ENCODE results near the gene TMEFF2. TPM values are rescaled to one million over a fixed set of nuclear protein-coding genes. Genes with fewer than 3 reads are reported as not detected.
"Not testable (repeated sequence)": the region's sequence is repeated elsewhere in the genome, so short reads cannot be mapped to it uniquely, and the experiment has no call there.

The TMEFF2 gene
- total RNA-seq, 8 experiments from 2014 or later = 0.35 to 15.8 (median 11.9) TPM

DNA sequence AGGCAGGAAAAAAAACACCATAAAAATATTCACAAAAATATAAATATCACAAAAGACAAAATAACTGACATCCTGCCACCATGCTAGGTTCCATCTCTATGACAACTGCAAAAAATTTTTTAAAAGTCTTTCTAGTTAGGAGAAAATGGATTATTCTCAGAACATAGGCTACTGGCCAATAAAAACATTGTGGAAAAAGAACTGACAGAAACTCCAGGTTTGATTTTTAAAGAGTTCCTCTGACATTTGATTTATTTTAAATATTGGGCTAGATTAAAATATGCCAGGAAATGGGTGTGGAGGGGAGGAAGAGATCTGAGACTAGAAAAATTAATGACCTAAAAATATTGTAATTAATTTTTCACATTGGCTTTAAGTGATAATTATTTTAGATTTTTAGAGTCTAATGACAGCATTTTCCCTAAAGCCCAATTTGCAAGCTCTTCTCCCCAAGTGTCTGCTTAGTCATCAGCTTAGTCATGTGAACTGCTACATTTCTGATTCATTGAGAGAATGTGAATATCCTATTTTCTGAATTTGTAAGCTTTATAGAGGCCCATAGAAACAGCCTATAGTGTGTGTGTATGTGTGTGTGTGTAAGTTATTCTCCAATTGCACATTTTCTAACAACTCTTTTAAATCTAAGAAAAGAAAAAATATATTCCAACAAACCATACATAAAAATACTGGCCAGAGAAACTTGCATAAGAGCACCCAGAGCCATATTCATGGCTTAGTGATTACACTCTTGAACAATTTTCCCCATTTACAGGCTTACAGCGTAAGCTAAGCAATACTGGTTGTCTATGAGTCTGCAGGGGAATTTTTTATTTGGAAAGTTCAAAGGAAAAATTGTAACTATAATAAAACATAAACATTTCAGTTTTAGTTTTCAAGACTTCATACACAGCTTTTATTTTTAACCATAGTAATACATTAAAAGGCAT, 48.4 kb downstream of the TMEFF2 start:
- 0 to 100% (median 85%) methylated on average over 1 of the region's 1 CpG; no CpG with 5 or more reads in 4 of the 10 experiments for WGBS, 10 experiments
- no peak overlapping the region for H3K4me3 ChIP-seq
- no peak overlapping the region for H3K27ac ChIP-seq
- H3K4me1 ChIP-seq (replicated peaks in 1 of 2) = peaks cover 10 to 23% of the 10 kb centered on the region in 2 donors
- ATAC-seq (replicated peaks in 6 of 8) = peak; percentile 64 to 96 (median 76)
- in situ Hi-C loops (cut with MboI; ENCODE audit: low pct_unique_long_range_greater_than_20kb in 2 of 9, low sequenced_read_pairs in 9 of 9, unreplicated experiment in 9 of 9) = no loop called here

DNA sequence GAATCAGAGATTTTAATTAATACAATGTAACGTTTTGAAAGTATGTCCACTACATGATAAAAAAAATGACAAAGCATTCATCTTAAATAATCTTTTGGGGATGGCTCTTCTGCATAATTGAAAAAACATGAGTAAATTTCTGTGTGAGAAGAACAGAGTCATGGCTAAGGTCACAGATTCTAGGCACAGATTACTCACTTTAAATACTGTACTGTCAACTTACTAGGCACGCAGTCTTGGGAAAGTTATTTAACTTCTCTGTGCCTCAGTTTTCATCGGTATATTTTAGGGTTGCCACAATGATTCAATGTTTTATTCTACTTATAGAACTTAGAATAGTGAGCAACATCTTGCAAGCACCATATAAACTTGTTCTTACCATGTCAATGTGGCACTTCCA, 49.2 kb downstream of the TMEFF2 start:
- peaks cover 10 to 23% of the 10 kb centered on the region in 2 donors for H3K4me1 ChIP-seq (replicated peaks in 1 of 2)
- no peak for ATAC-seq (replicated peaks in 6 of 8)
- no peak overlapping the region for H3K27ac ChIP-seq
- H3K4me3 ChIP-seq = no peak overlapping the region
- in situ Hi-C loops (cut with MboI; ENCODE audit: low pct_unique_long_range_greater_than_20kb in 2 of 9, low sequenced_read_pairs in 9 of 9, unreplicated experiment in 9 of 9) = no loop called here
- WGBS, 10 experiments = 12 to 100% (median 85%) methylated on average over 1 to 3 of the region's 3 CpGs; no CpG with 5 or more reads in 1 of the 10 experiments

DNA sequence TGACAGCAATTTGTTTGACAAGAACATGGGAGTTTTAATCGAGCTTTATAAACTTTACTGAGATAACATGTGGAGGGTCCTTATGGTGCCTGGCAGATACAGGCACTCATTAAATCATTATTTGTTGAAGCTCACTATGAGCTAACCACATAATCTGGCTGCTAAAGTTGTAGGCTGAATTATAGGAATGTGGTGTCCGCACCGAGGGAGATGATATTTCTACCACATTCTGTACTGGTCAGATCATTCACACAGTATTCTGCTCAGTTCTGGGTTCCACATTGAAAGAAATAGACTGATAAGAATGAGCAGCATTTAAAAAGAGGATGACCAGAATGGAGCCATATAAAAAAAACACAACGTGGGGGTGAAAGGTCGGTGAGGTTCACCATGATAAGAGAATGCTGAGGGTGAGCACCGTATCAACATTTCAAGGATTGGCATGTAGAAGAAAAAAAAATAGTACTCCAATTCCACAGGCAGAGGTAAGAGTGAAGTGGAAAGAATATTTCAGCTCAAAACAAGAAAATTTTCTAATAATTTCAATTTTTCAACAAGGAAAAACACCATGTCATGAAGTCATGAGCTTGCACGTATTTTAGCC, 54.4 kb downstream of the TMEFF2 start:
- 67 to 96% (median 84%) methylated on average over 1 to 7 of the region's 7 CpGs for whole genome bisulfite sequencing, 10 experiments
- in situ Hi-C loops (cut with MboI; ENCODE audit: low pct_unique_long_range_greater_than_20kb in 2 of 9, low sequenced_read_pairs in 9 of 9, unreplicated experiment in 9 of 9) = no loop called here

DNA sequence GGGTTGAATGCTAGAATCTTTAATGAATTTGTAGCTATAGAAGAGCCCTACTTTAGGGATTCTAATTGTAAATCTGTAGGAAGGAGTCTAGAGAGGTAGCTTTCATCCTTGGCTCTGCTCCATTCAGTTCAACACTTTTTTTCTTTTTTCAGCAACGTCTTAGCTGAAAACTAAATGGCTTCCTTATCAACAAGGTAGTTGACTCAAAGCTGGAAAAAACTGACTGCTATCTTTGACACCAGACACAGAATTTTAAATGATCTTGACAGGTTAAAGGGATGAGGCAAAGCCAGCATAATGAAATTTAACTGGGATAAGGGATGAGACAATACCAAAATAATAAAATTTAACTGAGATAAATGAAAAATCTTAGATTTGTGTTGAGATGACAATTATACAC, 54.9 kb downstream of the TMEFF2 start:
- Histone ChIP-seq H3K27ac (no peak overlapping the region), H3K4me3 (no peak overlapping the region), H3K4me1 (replicated peaks in 1 of 2) (no peaks in the 10 kb centered on the region)
- in situ Hi-C loops (cut with MboI; ENCODE audit: low pct_unique_long_range_greater_than_20kb in 2 of 9, low sequenced_read_pairs in 9 of 9, unreplicated experiment in 9 of 9) = no loop called here
- WGBS, 10 experiments = 0 to 83% (median 60%) methylated on average over 1 of the region's 1 CpG; no CpG with 5 or more reads in 3 of the 10 experiments
- ATAC-seq (replicated peaks in 6 of 8) = no peak

More for the DNA sequence above, 54.4 kb downstream of the TMEFF2 start:
- Histone ChIP-seq H3K4me1 (replicated peaks in 1 of 2) (no peaks in the 10 kb centered on the region), H3K27ac (no peak overlapping the region), H3K4me3 (no peak overlapping the region)
- no peak for ATAC-seq (replicated peaks in 6 of 8)

DNA sequence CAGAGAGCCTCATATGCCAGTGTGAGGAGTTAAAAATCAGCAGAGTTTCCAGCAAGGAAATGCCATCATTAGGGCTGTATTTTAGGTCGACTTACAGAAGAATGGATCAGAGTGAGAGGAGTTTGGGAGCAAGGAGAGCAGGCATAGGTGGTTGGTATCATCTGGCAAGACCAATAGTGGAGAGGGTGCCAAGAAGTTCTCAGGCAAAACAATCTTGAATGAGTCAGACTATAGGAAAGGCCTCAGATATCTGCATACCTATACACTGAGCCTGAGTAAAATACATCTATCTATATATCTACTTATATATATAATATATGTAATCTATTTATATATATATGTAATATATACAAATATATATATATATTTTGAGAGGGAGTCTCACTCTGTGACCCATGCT, 57.3 kb downstream of the TMEFF2 start:
- WGBS, 10 experiments = 0 to 67% (median 50%) methylated on average over 1 of the region's 1 CpG; no CpG with 5 or more reads in 4 of the 10 experiments
- in situ Hi-C loops (cut with MboI; ENCODE audit: low pct_unique_long_range_greater_than_20kb in 2 of 9, low sequenced_read_pairs in 9 of 9, unreplicated experiment in 9 of 9) = no loop called here
- Histone ChIP-seq H3K4me1 (replicated peaks in 1 of 2) (no peaks in the 10 kb centered on the region), H3K4me3 (no peak overlapping the region), H3K27ac (no peak overlapping the region)
- no peak for ATAC-seq (replicated peaks in 6 of 8)

DNA sequence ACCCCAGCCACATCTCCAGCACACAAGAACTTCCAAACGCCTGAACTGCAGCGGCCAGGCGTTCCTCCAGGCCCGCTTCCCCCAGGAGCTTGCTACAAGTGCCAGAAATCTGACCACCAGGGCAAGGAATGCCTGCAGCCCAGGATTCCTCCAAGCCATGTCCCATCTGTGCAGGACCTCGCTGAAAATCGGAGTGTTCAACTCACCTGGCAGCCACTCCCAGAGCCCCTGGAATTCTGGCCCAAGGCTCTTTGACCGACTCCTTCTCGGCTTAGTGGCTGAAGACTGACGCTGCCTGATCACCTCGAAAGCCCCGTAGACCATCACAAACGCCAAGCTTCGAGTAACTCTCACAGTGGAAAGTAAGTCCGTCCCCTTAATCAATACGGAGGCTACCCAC, 62.1 kb downstream of the TMEFF2 start:
- H3K27ac ChIP-seq; H3K4me1 ChIP-seq (replicated peaks in 1 of 2); H3K4me3 ChIP-seq; in situ Hi-C loops (cut with MboI; ENCODE audit: low pct_unique_long_range_greater_than_20kb in 2 of 9, low sequenced_read_pairs in 9 of 9, unreplicated experiment in 9 of 9); ATAC-seq (replicated peaks in 6 of 8): not testable (repeated sequence)
- WGBS, 10 experiments = 92% methylated on average over 2 of the region's 15 CpGs; no CpG with 5 or more reads in 9 of the 10 experiments

DNA sequence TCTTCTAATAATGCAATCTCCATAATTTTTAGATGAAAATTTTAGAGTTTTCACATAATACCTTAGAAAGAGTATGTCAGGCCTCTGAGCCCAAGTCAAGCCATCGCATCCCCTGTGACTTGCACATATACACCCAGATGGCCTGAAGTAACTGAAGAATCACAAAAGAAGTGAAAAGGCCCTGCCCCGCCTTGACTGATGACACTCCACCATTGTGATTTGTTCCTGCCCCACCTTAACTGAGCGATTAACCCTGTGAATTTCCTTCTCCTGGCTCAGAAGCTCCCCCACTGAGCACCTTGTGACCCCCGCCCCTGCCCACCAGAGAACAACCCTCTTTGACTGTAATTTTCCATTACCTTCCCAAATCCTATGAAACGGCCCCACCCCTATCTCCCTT, 64.4 kb downstream of the TMEFF2 start:
- in situ Hi-C loops (cut with MboI; ENCODE audit: low pct_unique_long_range_greater_than_20kb in 2 of 9, low sequenced_read_pairs in 9 of 9, unreplicated experiment in 9 of 9); H3K4me1 ChIP-seq (replicated peaks in 1 of 2); H3K27ac ChIP-seq; ATAC-seq (replicated peaks in 6 of 8); H3K4me3 ChIP-seq: not testable (repeated sequence)
- WGBS, 10 experiments = 33 to 83% (median 50%) methylated on average over 1 to 2 of the region's 5 CpGs; no CpG with 5 or more reads in 3 of the 10 experiments

DNA sequence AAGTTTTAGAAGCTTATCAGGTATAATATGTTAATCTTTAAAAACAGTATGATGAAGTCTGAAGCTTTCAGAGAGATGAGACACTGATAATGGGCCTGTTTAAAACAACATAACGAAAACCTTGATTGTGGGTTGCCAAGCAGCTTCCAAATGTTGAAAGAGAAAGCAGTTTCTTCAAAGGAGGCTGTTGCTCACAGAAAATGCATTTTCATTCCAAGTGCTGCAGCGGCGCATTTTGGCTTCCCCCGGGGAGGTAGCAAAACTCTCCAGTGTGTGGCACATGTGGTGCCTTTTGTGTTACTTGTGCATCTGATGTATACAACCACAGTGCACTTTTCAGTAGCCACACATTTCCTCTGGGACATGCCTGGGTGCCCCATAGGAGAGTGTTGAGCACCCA, 66.1 kb downstream of the TMEFF2 start:
- WGBS, 10 experiments = 14 to 86% (median 50%) methylated on average over 1 to 4 of the region's 4 CpGs; no CpG with 5 or more reads in 1 of the 10 experiments
- peak in 2 of 8 experiments; percentile 58 to 70 for ATAC-seq (replicated peaks in 6 of 8)
- in situ Hi-C loops (cut with MboI; ENCODE audit: low pct_unique_long_range_greater_than_20kb in 2 of 9, low sequenced_read_pairs in 9 of 9, unreplicated experiment in 9 of 9) = no loop called here
- Histone ChIP-seq H3K4me1 (replicated peaks in 1 of 2) (no peaks in the 10 kb centered on the region), H3K4me3 (no peak overlapping the region), H3K27ac (no peak overlapping the region)

DNA sequence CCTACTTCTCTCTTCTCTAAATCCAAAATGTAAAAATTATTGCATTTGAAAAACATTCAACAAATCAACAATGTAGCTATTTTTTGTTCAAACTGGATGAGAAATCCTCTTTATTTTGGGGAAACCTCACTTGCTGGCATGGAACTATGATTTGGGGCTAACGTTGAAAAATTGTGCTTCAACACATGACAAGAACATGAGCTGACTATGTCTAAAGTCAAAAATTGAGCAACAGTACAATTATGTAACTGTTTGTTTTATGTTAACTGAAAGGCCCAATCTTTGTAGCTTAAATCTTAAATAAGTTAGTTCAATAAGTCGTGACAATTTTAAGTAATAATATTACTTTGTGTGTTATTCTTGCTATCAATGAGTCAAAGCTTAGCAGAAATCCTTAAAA, 67.3 kb downstream of the TMEFF2 start:
- no peak overlapping the region for H3K27ac ChIP-seq
- no peak overlapping the region for H3K4me3 ChIP-seq
- 22 to 100% (median 64%) methylated on average over 1 to 2 of the region's 2 CpGs; no CpG with 5 or more reads in 1 of the 10 experiments for WGBS, 10 experiments
- H3K4me1 ChIP-seq (replicated peaks in 1 of 2) = peaks cover 0 to 3% of the 10 kb centered on the region in 2 donors
- in situ Hi-C loops (cut with MboI; ENCODE audit: low pct_unique_long_range_greater_than_20kb in 2 of 9, low sequenced_read_pairs in 9 of 9, unreplicated experiment in 9 of 9) = no loop called here
- ATAC-seq (replicated peaks in 6 of 8) = no peak

DNA sequence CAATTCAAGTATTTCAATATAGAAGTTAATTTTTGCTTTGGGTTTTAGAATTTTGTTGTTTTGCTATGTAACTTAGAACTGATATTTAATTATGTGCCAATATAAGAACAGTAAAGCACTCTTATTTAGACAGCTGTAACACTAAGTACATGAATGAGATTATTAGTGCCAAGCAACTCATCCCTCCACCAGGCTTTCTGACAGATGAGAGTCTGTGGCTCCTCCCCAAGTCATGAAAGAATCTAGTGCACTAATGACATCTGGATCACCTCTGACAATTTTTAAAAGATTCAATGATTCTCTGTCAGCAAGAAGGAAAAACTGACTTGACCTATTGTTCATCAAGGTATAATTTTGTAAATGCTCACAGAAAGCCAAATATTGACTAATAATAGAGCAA, 67.8 kb downstream of the TMEFF2 start:
- no peak overlapping the region for H3K27ac ChIP-seq

DNA sequence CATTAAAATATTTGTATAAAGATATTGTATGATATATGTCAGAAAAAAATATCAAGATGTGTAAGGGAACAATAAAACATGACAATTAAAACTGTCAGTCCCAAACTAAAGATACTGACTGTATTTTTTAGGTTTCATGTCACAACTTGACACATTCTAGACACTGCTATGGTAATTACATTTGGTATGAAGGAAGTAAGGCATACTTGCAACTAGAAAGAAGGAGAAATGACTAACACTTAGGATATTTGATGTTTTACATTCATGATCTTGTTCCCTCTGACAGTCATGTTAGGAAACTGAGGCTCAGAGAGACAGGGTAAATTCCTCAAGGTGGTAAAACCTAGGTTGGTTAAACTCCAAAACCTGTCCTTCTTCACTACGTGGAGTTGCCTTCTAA, 68.3 kb downstream of the TMEFF2 start:
- no peak for ATAC-seq (replicated peaks in 6 of 8)
- WGBS, 10 experiments = 0% methylated on average over 1 of the region's 1 CpG; no CpG with 5 or more reads in 3 of the 10 experiments
- Histone ChIP-seq H3K4me3 (no peak overlapping the region), H3K27ac (no peak overlapping the region), H3K4me1 (replicated peaks in 1 of 2) (peaks cover 0 to 3% of the 10 kb centered on the region in 2 donors)
- in situ Hi-C loops (cut with MboI; ENCODE audit: low pct_unique_long_range_greater_than_20kb in 2 of 9, low sequenced_read_pairs in 9 of 9, unreplicated experiment in 9 of 9) = no loop called here

More for the DNA sequence above, 67.8 kb downstream of the TMEFF2 start:
- Histone ChIP-seq H3K4me3 (no peak overlapping the region), H3K4me1 (replicated peaks in 1 of 2) (peaks cover 0 to 3% of the 10 kb centered on the region in 2 donors)
- in situ Hi-C loops (cut with MboI; ENCODE audit: low pct_unique_long_range_greater_than_20kb in 2 of 9, low sequenced_read_pairs in 9 of 9, unreplicated experiment in 9 of 9) = no loop called here
- ATAC-seq (replicated peaks in 6 of 8) = peak in 3 of 8 experiments; percentile 27 to 66 (median 42)

DNA sequence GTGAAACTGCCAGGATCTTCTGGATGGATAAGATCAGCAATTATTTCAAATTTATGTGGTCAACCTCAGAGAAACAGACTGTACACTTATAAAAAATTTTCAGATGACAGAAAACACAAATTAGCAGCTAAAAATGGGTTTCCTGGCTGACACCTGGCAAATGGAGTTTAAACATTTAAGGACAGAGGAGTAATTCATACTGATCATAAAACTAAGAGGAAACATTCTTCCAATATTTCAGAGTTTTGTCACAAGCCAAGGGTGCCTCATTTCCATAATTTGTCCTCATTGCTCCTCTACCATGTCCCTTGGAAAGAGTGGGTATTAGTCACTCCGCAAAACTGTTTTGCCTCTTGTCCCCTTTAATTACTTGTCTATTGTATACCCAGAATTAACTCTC, 70.2 kb downstream of the TMEFF2 start:
- in situ Hi-C loops (cut with MboI; ENCODE audit: low pct_unique_long_range_greater_than_20kb in 2 of 9, low sequenced_read_pairs in 9 of 9, unreplicated experiment in 9 of 9) = loop anchor here in 1 of 9 experiments (25.0 kb wide), 1 partner anchor 112 kb away; no protein-coding TSS in a partner anchor
- Histone ChIP-seq H3K4me3 (no peak overlapping the region), H3K27ac (no peak overlapping the region), H3K4me1 (replicated peaks in 1 of 2) (peaks cover 0 to 3% of the 10 kb centered on the region in 2 donors)
- 10 to 100% (median 86%) methylated on average over 1 of the region's 1 CpG; no CpG with 5 or more reads in 4 of the 10 experiments for WGBS, 10 experiments
- ATAC-seq (replicated peaks in 6 of 8) = no peak

DNA sequence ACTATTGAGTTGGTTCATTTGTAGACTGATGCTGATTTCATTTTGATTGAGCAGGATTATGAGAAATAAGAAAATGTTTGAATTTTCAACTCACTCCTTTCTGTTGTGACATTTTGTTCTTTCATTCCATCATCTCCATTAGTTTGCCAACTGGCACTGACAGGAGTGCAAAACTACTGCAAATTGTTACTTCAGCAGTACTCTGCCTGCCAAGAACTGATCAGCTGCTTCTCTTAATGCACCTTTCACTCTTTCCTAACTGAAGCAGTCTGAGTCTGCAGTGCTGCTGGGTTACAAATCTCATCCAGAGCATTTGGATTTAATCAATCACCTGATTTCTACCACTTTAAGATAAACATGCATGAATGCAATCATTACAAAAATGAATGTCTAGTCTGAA, 70.9 kb downstream of the TMEFF2 start:
- in situ Hi-C loops (cut with MboI; ENCODE audit: low pct_unique_long_range_greater_than_20kb in 2 of 9, low sequenced_read_pairs in 9 of 9, unreplicated experiment in 9 of 9) = loop anchor here in 1 of 9 experiments (25.0 kb wide), 1 partner anchor 112 kb away; no protein-coding TSS in a partner anchor
- peaks cover 0 to 3% of the 10 kb centered on the region in 2 donors for H3K4me1 ChIP-seq (replicated peaks in 1 of 2)
- H3K4me3 ChIP-seq = no peak overlapping the region
- no peak for ATAC-seq (replicated peaks in 6 of 8)
- H3K27ac ChIP-seq = no peak overlapping the region

Data from motor neuron (in vitro differentiated cells).